Upper lobe of left lung (tissue), 6 donors: ENCODE data around the gene CPN1. TPM values are rescaled to one million over a fixed set of nuclear protein-coding genes. Genes with fewer than 3 reads are reported as not detected.
"Not testable (repeated sequence)": the region's sequence is repeated elsewhere in the genome, so short reads cannot be mapped to it uniquely, and the experiment has no call there.

Experiments used
- ATAC-seq, 2 donors: fragments of 200-7000 bp; cut with Tn5 transposase; one replicate each; pipeline ENCODE4 v1.9.1; 2022; ENCODE audit warnings: mild to moderate bottlenecking in 2 of 2, moderate library complexity in 2 of 2; ENCODE audit not compliant: low FRiP score in 2 of 2
- DNase-seq, 2 donors: peaks; one replicate each; pipeline ENCODE4 v3.0.0-alpha.2; 2019 to 2020
- H3K27ac ChIP-seq, 4 donors: fragments of 200-600 bp; sonication (generic); one replicate each; pipeline ENCODE4 v1.5.1; 2016 to 2019
- H3K27me3 ChIP-seq, 4 donors: fragments of 200-600 bp; sonication (generic); one replicate each; pipeline ENCODE4 v1.5.1; 2017 to 2019
- H3K36me3 ChIP-seq, 4 donors: fragments of 200-600 bp; sonication (generic); one replicate each; pipeline ENCODE4 v1.5.1; 2016 to 2019
- H3K4me1 ChIP-seq, 4 donors: fragments of 200-600 bp; sonication (generic); one replicate each; pipeline ENCODE4 v1.5.1; 2018 to 2019
- H3K4me3 ChIP-seq, 4 donors: fragments of 200-600 bp; sonication (generic); one replicate each; pipeline ENCODE4 v1.5.1; 2017 to 2019; ENCODE audit warnings: mild to moderate bottlenecking in 2 of 4, moderate library complexity in 1 of 4
- H3K9me3 ChIP-seq, 4 donors: fragments of 200-600 bp; sonication (generic); one replicate each; pipeline ENCODE4 v1.5.1; 2018 to 2019
- CTCF ChIP-seq, 6 experiments: fragments of 450-650 bp in 4 of 6; fragments of 200-600 bp in 2 of 6; sonication (generic) in 2 of 6; IDR thresholded peaks; one replicate each; pipeline ENCODE4 v1.5.1; 2016 to 2019; ENCODE audit warnings: antibody characterized with exemption in 6 of 6
- EP300 ChIP-seq, 4 donors: sonication (generic); formaldehyde crosslinking; IDR thresholded peaks; one replicate each; pipeline ENCODE4 v1.5.1; 2017; ENCODE audit warnings: antibody characterized with exemption in 4 of 4, control low read depth in 2 of 4
- POLR2A ChIP-seq, 4 donors: fragments of 450-650 bp; IDR thresholded peaks; one replicate each; pipeline ENCODE4 v1.5.1; 2016 to 2017; ENCODE audit warnings: antibody characterized with exemption in 4 of 4, mild to moderate bottlenecking in 2 of 4
- POLR2AphosphoS5 ChIP-seq, 2 donors: sonication (generic); formaldehyde crosslinking; IDR thresholded peaks; one replicate each; pipeline ENCODE4 v1.5.1; 2017; ENCODE audit warnings: antibody characterized with exemption in 2 of 2
- WGBS, 2 donors: methylation state at CpG; one replicate each; pipeline ENCODE4 v1.1.5; 2017 to 2018; 5-methylcytosine and 5-hydroxymethylcytosine counted together
- total RNA-seq, 6 donors: library from RNA; depleted of rRNA in 4 of 6; stranded (reverse); fragments of >200 nt in 4 of 6; gene quantifications; one replicate each; pipeline versions ENCODE4 v1.1.0 to v1.2.1, GENCODE V29; 2016 to 2021
- donor health status: DM: no; HTN: no; CAD: no; lungs with moderate emphysema.
- donor health status: DM: no; HTN: yes; CAD: no; lungs with severe emphysema.

The CPN1 gene
- total RNA-seq, 6 donors from 2014 or later, result not detected

DNA sequence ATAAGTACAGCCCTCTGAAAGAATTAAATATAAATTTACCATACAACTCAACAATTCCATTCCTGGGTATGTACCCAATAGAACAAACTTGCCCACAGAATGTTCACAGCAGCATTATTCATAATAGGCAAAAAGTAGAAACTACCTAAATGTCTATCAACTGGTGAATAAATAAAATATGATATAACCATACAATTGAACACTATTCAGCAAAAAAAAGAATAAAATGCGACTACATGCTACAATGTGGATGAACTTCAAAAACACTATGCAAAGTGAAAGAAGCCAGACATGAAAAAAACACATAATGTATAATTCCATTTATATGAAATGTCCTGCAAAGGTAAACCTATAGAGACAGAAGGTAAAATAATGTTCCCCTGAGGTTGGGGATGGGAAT lies 2.0 kb upstream of the CPN1 start:
- Histone ChIP-seq H3K4me1 (no peaks in the 10 kb centered on the region), H3K36me3 (no peaks in the 10 kb centered on the region), H3K27ac (no peak overlapping the region), H3K9me3 (no peaks in the 10 kb centered on the region), H3K4me3 (no peak overlapping the region), H3K27me3 (no peaks in the 10 kb centered on the region)
- 94 to 100% methylated on average over 1 of the region's 1 CpG for WGBS, 2 donors
- TF ChIP-seq EP300 (IDR thresholded peaks at IDR 0.05), result no peak
- no peak for TF ChIP-seq CTCF (IDR thresholded peaks at IDR 0.05)
- TF ChIP-seq POLR2AphosphoS5 (IDR thresholded peaks at IDR 0.05), result no peak
- no peak for TF ChIP-seq POLR2A (IDR thresholded peaks at IDR 0.05)
- ATAC-seq, result no peak
- DNase-seq, result no peak

DNA sequence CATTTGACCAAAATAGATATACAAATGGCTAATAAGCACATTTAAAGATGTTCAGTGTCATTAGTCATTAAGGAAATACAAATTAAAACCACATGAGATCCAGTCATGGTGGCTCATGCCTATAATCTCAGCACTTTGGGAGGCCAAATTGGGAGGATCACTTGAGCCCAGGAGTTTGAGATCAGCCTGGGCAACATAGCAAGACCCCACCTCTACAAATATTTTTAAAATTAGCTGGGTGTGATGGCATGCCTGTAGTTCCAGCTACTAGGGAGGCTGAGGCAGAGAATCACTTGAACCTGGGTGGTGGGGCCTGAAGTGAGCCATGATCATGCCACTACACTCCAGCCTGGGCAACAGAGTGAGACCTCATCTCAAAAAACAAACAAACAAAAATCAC lies 607 bp upstream of the CPN1 start:
- H3K4me3 ChIP-seq, result not testable (repeated sequence)

DNA sequence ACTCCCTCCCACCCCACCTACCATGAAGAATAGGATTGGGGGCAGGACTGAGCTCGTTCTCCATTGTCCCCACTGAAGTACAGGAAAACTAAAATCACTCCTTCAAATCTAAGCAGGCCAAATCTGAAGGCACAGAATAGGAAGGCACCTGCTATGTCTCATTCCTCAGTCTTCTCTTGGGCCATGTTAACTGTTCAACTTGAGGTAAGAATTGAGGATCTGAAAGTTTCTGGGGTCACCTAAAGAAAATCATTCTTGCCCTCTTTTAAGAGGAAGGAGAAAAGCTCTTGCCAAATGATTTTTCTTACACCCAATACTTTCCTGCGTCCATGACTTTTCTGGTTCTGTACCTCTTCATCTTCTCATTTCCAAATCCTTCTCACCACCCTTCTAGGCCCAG lies 4.9 kb downstream of the CPN1 start:
- Histone ChIP-seq H3K27ac (no peak overlapping the region), H3K27me3 (no peaks in the 10 kb centered on the region)
- no peak for ATAC-seq

More for the DNA sequence above, 607 bp upstream of the CPN1 start:
- not testable (repeated sequence) for H3K9me3 ChIP-seq, H3K4me1 ChIP-seq, ATAC-seq, DNase-seq, H3K27ac ChIP-seq, H3K27me3 ChIP-seq, H3K36me3 ChIP-seq

GRCh38 chr10:100075426-100076220 lies 6.0 kb downstream of the CPN1 start:
- no peaks in the 10 kb centered on the region for H3K4me1 ChIP-seq
- no peaks in the 10 kb centered on the region for H3K9me3 ChIP-seq
- H3K27me3 ChIP-seq, result no peaks in the 10 kb centered on the region
- no peak overlapping the region for H3K27ac ChIP-seq
- DNase-seq (peak in 1 of 2 donors; percentile 62), ATAC-seq (no peak)
- H3K4me3 ChIP-seq, result no peak overlapping the region
- no peaks in the 10 kb centered on the region for H3K36me3 ChIP-seq
- TF ChIP-seq EP300 (IDR thresholded peaks at IDR 0.05), result no peak
- TF ChIP-seq CTCF (IDR thresholded peaks at IDR 0.05), result no peak
- WGBS, 2 donors, result 87 to 90% methylated on average over 18 of the region's 18 CpGs

More for the DNA sequence above, 4.9 kb downstream of the CPN1 start:
- Histone ChIP-seq H3K4me1 (no peaks in the 10 kb centered on the region), H3K9me3 (no peaks in the 10 kb centered on the region), H3K4me3 (no peak overlapping the region), H3K36me3 (no peaks in the 10 kb centered on the region)
- 58 to 69% methylated on average over 2 of the region's 2 CpGs for WGBS, 2 donors
- TF ChIP-seq POLR2A (IDR thresholded peaks at IDR 0.05) (no peak), EP300 (IDR thresholded peaks at IDR 0.05) (no peak), POLR2AphosphoS5 (IDR thresholded peaks at IDR 0.05) (no peak), CTCF (IDR thresholded peaks at IDR 0.05) (no peak)
- no peak for DNase-seq

DNA sequence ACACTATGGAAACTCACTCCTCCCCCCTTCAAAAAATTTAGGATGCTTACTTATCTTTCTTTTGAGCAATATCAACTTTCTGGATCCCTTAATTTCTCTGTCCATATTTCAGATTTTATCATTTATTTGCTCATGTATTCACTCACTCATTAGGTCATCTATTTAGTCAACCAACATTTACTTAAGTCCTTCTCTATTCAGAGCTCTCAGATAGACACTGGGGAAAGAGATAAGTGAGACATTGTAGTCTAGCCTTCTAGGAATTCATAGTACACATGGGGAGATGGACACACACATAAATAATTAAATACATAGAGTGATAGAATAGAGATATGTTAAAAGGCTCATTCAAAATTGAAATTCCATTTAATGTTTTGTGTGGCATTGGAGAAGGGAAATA lies 9.2 kb downstream of the CPN1 start:
- ATAC-seq (no peak), DNase-seq (no peak)
- no peaks in the 10 kb centered on the region for H3K9me3 ChIP-seq
- TF ChIP-seq POLR2A (IDR thresholded peaks at IDR 0.05) (no peak), POLR2AphosphoS5 (IDR thresholded peaks at IDR 0.05) (no peak), CTCF (IDR thresholded peaks at IDR 0.05) (no peak), EP300 (IDR thresholded peaks at IDR 0.05) (no peak)
- no peak overlapping the region for H3K4me3 ChIP-seq
- no peaks in the 10 kb centered on the region for H3K36me3 ChIP-seq
- no peak overlapping the region for H3K27ac ChIP-seq
- H3K27me3 ChIP-seq, result no peaks in the 10 kb centered on the region
- H3K4me1 ChIP-seq, result no peaks in the 10 kb centered on the region
